ACC112 (cell line): ENCODE data around the gene RABL6.
A peak's percentile ranks its signal among the peaks of the same experiment; 100 is the strongest.

Experiments
- H2AFZ ChIP-seq: fragments of 200-600 bp; sonication (generic); one replicate; pipeline ENCODE4 v1.6.0; 2017; ENCODE audit warnings: antibody characterized with exemption, low read length; ENCODE audit not compliant: unreplicated experiment
- H3K27ac ChIP-seq: fragments of 200-600 bp; sonication (generic); 2 replicates; pipeline ENCODE4 v1.5.1; 2014; ENCODE audit warnings: low read depth, mild to moderate bottlenecking, antibody characterized with exemption, low read length, moderate library complexity
- H3K27me3 ChIP-seq: fragments of 200-600 bp; sonication (generic); 2 replicates; pipeline ENCODE4 v1.6.1; 2014; ENCODE audit warnings: mild to moderate bottlenecking, antibody characterized with exemption, low read length, moderate library complexity, mixed read lengths; ENCODE audit not compliant: insufficient read depth
- H3K36me3 ChIP-seq: fragments of 200-600 bp; sonication (generic); 2 replicates; pipeline ENCODE4 v1.6.1; 2016; ENCODE audit warnings: mild to moderate bottlenecking, antibody characterized with exemption, low read length, moderate library complexity, mixed read lengths; ENCODE audit not compliant: insufficient read depth
- H3K4me1 ChIP-seq: fragments of 200-600 bp; sonication (generic); one replicate; pipeline ENCODE4 v1.6.1; 2016; ENCODE audit warnings: low read length, mixed read lengths; ENCODE audit not compliant: insufficient read depth, unreplicated experiment, control insufficient read depth
- H3K4me3 ChIP-seq: fragments of 200-600 bp; sonication (generic); 2 replicates; pipeline ENCODE4 v1.5.1; 2014; ENCODE audit warnings: mild to moderate bottlenecking, low read depth, low read length
- H3K79me2 ChIP-seq: fragments of 200-600 bp; sonication (generic); one replicate; pipeline ENCODE4 v1.6.0; 2016; ENCODE audit warnings: low read length; ENCODE audit not compliant: control insufficient read depth, unreplicated experiment, insufficient read depth

The RABL6 gene

DNA sequence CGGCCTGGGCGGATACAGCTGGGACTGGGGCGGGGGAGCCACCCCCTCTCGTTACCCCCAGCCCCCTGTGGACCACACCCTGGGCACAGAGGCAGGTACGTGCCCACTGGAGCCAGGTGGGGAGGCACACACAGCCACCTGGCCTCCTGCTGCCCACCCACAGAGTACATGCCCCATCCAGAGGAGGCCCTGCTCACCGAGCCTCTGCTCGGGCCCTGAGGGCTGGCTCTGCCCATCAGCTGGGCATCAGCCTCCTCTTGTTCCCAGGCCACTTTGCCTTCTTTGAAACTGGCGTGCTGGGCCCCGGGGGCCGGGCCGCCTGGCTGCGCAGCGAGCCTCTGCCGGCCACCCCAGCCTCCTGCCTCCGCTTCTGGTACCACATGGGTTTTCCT lies 50.7 kb downstream of the RABL6 start:
- Histone ChIP-seq H3K4me1 (peaks cover 12% of the 10 kb centered on the region), H3K36me3 (peaks cover 8% of the 10 kb centered on the region; the same call in 1 of the 2 replicates), H3K27ac (peak overlapping the region; percentile 33; the same call in 1 of the 2 replicates), H3K79me2 (peaks cover 2% of the 10 kb centered on the region), H2AFZ (no peak overlapping the region), H3K4me3 (no peak overlapping the region), H3K27me3 (no peaks in the 10 kb centered on the region)

DNA sequence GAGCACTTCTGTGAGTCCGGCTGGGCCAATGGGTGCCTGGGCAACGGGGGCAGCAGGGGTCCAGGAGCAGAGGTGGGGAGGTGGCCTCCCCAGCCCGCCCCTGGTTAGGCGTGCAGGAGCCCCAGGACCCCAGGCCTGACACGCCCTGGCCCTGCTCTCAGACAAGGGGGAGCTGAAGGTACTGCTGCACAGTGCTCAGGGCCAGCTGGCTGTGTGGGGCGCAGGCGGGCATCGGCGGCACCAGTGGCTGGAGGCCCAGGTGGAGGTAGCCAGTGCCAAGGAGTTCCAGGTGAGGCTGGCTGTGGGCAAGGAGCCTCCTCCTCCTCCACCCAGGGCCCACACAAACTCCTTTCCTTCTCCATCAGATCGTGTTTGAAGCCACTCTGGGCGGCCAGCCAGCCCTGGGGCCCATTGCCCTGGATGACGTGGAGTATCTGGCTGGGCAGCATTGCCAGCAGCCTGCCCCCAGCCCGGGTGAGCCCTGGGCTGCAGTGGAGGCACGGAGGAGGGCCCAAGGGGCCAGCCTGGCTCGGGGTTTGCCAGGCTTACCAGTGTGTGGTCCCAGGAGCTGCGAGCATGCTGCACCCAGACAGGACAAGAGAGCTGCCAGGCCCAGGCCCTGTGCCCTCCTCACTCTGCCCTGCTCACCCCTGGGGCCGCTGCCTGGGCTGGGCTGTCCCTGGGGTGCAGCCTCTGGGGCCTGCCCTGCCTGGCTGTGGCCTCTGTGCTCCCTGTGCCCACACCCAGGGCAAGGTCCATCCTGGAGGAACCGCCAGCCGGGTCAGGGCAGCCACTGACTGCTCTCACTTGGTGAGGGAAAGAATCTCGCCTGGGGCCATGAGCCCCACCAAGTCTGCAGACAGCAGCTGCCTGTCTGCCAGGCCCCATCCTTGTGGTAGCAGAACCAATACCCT lies 51.4 kb downstream of the RABL6 start:
- H3K36me3 ChIP-seq, result peaks cover 14% of the 10 kb centered on the region; the same call in 1 of the 2 replicates
- H3K4me1 ChIP-seq, result peaks cover 12% of the 10 kb centered on the region
- peak overlapping the region; percentile 33 for H3K27ac ChIP-seq
- H3K79me2 ChIP-seq, result peaks cover 9% of the 10 kb centered on the region
- no peaks in the 10 kb centered on the region for H3K27me3 ChIP-seq
- no peak overlapping the region for H2AFZ ChIP-seq
- H3K4me3 ChIP-seq, result no peak overlapping the region

DNA sequence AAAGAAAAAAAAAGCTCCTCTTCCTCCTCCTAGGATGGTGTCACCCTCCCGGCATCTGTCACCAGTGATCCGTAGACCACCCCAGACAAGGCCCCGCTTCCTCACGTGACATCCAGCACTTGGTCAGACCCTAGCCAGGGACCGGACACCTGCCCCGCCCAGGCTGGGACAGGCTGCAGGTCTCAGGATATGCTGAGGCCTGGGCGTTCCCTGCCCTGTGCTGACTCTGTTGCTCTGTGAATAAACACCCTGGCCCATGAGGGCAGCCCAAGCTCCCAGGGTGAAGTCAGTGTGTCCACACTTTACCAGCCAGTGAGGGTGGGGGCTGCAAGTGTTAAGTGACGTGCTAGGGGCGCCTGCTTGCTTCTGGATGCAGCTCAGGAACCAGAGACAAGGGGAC lies 52.8 kb downstream of the RABL6 start:
- Histone ChIP-seq H3K4me1 (peaks cover 12% of the 10 kb centered on the region), H3K27ac (no peak overlapping the region), H3K79me2 (peaks cover 20% of the 10 kb centered on the region), H2AFZ (no peak overlapping the region), H3K4me3 (no peak overlapping the region), H3K36me3 (peaks cover 14% of the 10 kb centered on the region; the same call in 1 of the 2 replicates), H3K27me3 (no peaks in the 10 kb centered on the region)

DNA sequence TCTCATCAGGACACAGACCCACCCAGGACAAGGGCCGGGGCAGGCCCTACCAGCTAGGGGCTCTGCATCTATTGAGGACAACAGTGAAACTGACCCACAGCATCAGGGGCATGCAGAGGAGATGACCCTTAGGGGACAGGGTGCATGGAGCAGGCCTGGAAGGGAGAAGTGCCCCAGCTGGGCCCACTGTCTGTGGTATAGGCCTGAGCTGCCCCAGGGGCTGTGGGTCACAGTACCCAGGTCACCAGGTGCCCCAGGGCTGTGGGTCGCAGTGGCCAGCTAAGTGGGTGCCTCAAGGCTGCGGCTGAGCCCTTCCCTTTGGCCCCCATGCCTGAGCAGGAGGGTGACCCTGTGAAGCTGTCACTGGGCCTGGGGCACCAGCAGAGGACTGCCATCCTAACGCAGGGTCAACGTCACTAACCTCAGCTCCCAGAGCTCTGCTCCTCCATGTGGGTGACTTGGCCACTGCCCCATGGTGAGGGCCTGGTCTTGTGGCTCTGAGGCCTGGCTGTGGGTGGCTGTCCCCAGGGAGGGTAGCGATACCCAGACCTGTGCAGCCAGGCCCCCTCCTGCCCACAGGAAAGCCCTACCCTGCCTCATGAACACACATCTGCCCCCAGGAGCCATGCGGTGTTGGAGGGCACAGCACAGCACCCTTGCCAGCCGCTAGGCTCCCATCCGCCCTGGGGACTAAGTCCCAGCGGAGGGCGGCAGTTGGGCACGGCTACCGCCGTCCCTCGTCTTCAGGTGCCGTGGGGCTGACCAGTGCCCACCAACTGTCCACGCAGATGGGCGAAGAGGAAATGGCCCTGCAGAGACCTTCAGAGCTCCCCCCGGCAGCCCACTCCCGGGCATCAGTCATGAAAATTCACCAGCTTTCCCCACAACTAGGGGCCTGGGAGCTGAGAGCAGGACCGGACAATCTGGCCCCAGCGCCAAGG lies 53.5 kb downstream of the RABL6 start:
- Histone ChIP-seq H3K79me2 (peaks cover 27% of the 10 kb centered on the region), H3K36me3 (peaks cover 14% of the 10 kb centered on the region; the same call in 1 of the 2 replicates), H3K27ac (no peak overlapping the region), H3K4me3 (no peak overlapping the region), H2AFZ (no peak overlapping the region), H3K4me1 (peaks cover 12% of the 10 kb centered on the region), H3K27me3 (no peaks in the 10 kb centered on the region)

DNA sequence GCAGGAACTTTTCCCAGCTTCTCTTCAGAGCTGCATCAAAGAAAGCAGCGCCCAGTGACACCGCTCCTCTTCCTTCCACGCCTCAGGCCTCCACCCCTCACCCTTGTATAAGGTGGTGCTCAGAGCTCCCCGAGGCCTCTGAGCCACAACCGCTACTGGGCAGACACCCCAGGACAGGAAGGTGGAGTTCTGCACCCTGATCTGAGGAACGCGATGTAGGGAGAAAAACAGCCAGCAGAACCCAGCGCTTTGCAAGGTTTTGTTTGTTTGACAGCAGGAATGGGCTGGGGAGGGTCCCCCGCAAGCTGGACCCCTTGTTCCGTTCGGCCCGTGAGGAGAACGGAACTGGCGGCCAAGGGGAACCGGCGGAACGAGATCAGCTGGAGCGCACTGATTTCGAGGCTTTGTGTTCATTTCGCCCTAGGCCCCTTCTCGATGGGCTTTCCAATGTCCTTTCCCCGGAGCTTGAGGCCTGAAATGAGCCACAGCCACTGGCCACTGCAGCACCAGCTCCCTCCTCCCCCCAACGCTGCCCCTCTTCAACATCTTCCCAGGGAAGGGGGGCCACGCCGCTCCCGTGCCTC lies 54.2 kb downstream of the RABL6 start:
- Histone ChIP-seq H3K79me2 (peaks cover 29% of the 10 kb centered on the region), H3K4me1 (peaks cover 12% of the 10 kb centered on the region), H3K27ac (no peak overlapping the region), H2AFZ (no peak overlapping the region), H3K4me3 (no peak overlapping the region), H3K36me3 (peaks cover 14% of the 10 kb centered on the region; the same call in 1 of the 2 replicates), H3K27me3 (no peaks in the 10 kb centered on the region)

DNA sequence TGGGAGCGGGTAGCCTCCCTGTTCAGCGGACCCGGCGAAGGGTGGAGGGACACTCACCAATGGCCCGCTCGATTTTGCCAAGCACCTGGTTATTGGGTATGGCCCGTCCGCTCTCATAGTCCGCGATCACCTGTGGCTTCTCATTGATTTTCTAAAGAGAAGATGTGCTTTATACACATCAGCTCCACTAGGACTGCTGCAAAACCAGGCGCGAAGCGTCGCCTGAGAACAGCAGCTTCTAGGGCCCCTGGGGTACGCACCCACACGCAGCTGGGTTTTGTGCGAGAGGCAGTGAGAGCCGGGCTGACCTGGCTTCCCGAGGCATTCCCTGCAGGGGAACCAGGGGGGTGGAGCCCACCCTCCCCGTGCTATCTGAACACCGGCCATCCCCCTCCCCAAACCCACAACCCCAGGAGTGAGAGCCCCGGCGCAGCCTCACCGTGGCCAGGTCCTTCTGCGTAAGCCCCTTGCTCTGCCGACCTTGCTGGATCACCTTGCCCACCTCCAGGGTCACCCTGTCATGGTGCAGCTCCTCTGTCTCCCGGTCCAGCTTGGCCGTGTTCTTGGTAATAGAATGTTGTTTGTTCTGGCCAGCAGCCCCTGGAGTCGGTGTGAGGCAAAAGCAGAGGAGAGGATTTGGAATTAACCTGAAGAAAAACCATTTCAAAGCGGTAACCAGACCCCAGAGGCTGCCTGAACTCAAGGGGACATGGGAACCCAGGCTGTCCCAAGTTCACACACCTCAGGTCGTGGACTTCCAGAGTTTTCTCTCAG lies 55.3 kb downstream of the RABL6 start:
- Histone ChIP-seq H3K4me1 (peaks cover 12% of the 10 kb centered on the region), H3K27me3 (no peaks in the 10 kb centered on the region), H3K4me3 (no peak overlapping the region), H3K27ac (no peak overlapping the region), H3K36me3 (peaks cover 21% of the 10 kb centered on the region; the same call in 1 of the 2 replicates), H2AFZ (no peak overlapping the region), H3K79me2 (peaks cover 36% of the 10 kb centered on the region)

DNA sequence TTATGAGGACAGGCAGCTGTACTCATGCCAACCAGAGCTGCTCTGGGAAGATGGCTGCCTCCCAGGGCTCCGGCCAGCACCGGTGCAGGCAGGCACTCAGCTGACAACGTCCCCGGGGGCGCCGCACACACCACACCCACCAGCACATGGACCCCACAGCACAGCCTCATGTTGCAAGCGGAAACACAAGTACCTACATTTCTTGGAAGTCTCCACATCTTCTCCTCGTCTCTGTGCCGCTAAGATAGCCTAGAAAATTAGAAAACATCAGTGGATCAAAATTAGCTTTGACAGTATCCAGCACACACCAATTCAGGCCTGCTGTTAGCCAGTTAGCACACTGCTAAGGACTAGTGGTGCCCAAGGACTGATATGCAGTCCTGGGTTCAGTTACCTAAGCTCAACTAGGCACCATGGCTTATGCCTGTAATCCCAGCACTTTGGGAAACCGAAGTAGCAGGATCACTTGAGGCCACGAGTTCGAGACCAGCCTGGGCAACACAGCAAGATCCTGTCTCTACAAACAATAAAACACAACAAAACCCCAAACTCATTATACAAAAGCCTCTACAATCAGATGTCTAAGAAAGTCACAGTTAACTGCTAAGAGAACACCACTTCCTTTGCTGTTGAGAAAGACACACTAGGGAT lies 56.0 kb downstream of the RABL6 start:
- no peak overlapping the region for H2AFZ ChIP-seq
- peaks cover 36% of the 10 kb centered on the region for H3K79me2 ChIP-seq
- H3K4me1 ChIP-seq, result peaks cover 10% of the 10 kb centered on the region
- no peaks in the 10 kb centered on the region for H3K27me3 ChIP-seq
- H3K4me3 ChIP-seq, result no peak overlapping the region
- no peak overlapping the region for H3K27ac ChIP-seq
- peaks cover 25% of the 10 kb centered on the region; the same call in 1 of the 2 replicates for H3K36me3 ChIP-seq

DNA sequence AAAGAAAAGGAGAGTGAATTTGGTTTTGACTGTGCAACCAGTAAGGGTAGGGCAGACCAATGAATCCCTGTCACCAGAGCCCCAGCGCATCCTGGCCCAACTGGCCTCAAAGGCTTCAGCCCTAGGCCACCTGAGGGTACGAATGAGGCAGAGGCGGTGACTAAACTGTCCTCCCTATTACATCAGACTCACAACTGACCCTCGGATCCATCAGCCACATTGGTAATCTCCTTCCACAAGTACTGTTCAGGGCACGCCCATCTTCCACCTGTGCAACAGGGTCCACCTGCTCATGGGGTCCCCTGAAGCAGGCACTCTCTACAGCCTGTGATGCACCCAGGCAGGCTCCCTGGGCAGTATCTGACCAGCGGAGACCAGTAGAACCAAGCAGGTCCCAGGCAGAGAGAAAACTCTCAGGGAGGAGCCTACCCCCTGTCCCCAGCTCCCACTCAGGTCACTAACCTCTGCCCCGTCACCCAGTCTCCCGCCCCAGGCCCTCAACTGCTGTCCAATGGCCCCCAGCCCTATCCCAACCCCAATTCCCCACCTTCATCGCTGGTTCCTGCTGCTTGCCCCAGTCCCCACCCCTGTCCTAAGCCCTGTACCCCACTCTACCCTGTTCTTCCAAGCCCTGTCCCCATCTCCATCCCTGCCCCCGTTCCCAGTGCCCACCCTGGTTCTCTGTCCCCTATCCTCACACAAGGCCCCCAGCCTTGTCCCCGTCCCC lies 57.5 kb downstream of the RABL6 start:
- H3K27ac ChIP-seq, result no peak overlapping the region; the same call in 1 of the 2 replicates
- H3K79me2 ChIP-seq, result peaks cover 36% of the 10 kb centered on the region
- H3K4me1 ChIP-seq, result no peaks in the 10 kb centered on the region
- H3K4me3 ChIP-seq, result peak overlapping the region; percentile 88
- peaks cover 25% of the 10 kb centered on the region; the same call in 1 of the 2 replicates for H3K36me3 ChIP-seq
- H2AFZ ChIP-seq, result no peak overlapping the region
- no peaks in the 10 kb centered on the region for H3K27me3 ChIP-seq

DNA sequence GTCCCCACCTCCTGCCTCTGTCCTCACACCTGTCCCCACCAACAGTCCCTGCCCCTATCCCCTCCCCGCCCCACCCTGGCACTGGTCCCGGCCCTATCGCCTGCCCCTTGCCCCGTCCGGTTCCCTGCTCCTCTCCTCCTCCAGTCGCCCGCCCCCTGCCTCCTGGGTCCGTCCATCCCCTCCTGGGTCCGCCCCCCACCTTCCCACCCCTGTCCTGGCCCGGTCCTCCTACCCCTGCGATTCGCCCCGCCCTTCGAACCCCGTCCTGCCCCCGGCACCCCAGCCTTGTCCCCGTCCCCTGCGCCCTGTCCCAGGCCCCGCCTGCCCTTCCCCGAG lies 58.0 kb downstream of the RABL6 start:
- Histone ChIP-seq H3K27me3 (no peaks in the 10 kb centered on the region), H3K27ac (peak overlapping the region; percentile 60), H3K79me2 (peaks cover 36% of the 10 kb centered on the region), H3K4me1 (no peaks in the 10 kb centered on the region), H2AFZ (peak overlapping the region; percentile 90), H3K36me3 (peaks cover 25% of the 10 kb centered on the region; the same call in 1 of the 2 replicates), H3K4me3 (peak overlapping the region; percentile 88)
